Activated T-cell treated with anti-CD3 and anti-CD28 coated beads for 24 hours (primary cell): ENCODE data around the gene EXOSC1.
"Not testable (repeated sequence)": the region's sequence is repeated elsewhere in the genome, so short reads cannot be mapped to it uniquely, and the experiment has no call there.

ENCODE experiments used
- DNase-seq: peaks from one replicate; pipeline ENCODE4 v3.0.0-alpha.2; 2020; ENCODE audit warnings: low read depth

The EXOSC1 gene

DNA sequence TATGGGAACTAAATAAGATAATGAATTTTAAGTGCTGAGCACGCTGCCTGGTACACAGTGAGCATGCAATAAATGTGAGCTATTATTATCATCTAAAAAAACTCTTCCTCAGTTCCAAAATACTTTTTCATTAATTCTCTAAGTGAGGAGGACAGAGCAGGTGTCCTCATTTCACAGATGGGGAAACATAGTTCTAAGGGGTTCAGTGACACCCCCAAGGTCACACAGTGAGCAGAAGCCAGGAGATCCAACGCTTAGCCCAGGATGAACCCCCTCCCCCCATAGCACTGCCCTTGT, 37.9 kb downstream of the EXOSC1 start:
- DNase-seq: no peak

DNA sequence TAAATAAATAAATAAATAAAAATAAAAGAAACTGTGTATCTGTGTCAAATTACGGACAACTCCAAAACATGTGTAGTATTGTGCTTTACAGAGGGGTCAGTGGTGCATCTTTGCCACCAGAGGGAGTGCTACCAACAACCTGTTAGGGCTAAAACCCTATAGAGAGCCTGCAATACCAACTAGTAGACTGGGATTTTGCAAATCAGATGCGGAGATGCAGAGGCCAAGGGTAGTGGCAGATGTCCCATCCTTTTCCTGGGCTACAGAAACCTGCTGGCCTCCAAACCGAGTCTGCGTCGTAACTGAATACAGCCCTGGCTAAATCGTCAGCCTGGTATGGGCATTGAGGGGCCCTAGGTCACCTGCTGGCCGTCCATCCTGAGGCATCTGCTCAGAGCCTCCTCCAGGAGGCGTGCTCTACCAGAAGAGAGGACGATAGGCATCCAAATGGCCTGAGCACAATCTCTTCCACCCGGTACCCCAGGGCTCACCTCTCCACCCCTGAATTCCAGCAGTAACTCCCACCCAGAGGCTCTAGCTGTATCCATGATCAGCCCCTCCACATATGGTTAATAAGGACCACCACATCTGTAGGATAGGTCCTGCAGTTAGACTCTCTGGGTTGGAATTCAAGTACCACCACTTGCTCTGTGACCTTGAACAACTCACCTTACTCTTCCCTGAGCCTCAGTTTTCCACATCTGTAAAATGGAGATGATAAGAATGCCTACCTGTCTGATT, 38.4 kb downstream of the EXOSC1 start:
- no peak for DNase-seq

DNA sequence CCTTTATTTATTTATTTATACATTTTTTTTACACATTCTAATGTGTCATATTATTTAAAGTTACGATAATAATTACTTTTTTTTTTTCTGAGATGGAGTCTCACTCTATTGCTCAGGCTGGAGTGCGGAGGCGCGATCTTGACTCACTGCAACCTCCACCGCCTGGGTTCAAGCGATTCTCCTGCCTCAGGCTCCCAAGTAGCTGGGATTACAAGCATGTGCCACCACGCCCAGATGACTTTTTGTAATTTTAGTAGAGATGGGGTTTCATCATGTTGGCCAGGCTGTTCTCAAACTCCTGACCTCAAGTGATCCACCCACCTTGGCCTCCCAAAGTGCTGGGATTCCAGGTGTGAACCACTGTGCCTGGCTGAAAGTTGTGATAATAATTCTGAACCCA, 39.3 kb downstream of the EXOSC1 start:
- DNase-seq: not testable (repeated sequence)

DNA sequence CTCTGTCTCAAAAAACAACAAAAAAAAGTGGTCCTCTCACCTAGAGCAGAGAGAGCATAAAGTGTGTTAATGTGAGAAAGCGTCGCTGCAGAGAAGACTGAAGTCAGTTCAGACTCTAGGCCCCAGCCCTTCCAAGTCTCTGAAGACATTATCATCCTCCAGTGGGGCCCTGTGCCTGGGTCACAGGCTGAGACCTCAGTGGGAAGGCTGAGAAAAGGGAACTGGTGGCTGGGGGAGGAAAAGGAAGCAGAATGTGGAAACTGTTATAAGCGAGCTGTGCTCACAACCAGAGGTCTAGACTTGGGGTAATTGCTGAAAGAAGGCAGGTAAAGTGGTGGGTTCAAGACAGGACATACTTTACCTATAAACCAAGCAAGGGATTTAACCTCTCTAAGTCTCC, 39.7 kb downstream of the EXOSC1 start:
- DNase-seq: no peak

DNA sequence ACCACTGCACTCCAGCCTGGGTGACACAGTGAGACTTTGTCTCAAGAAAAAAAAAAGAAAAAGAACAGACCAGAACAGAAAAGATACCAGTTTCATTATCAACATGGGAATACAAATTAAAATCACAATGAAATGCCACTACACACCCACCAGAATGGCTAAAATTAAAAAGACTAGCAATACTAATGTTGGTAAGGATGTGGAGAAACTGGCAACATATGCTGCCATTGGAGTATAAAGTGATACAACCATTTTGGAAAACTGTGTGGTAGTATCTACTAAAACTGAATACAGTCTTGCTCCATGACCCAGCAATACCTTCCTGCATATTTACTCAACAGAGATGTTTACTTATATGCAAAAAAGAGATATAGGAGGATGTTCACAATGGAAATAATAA, 41.8 kb downstream of the EXOSC1 start:
- DNase-seq: no peak

DNA sequence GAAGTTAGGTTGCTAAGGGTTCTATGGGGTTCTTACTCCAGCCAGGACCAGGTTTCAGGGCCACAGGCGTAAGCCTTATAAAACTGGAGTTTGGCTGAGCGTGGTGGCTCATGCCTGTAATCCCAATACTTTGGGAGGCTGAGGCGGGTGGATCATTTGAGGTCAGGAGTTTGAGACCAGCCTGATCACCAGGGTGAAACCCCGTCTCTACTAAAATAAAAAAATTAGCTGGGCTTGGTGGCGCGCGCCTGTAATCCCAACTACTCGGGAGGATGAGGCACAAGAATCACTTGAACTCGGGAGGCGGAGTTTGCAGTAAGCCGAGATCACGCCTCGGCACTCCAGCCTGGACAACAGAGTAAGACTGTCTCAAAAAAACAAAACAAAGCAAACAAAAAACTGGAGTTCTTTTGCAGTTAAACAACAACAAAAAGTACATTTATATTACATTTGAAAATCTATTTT, 44.3 kb downstream of the EXOSC1 start:
- no peak for DNase-seq

DNA sequence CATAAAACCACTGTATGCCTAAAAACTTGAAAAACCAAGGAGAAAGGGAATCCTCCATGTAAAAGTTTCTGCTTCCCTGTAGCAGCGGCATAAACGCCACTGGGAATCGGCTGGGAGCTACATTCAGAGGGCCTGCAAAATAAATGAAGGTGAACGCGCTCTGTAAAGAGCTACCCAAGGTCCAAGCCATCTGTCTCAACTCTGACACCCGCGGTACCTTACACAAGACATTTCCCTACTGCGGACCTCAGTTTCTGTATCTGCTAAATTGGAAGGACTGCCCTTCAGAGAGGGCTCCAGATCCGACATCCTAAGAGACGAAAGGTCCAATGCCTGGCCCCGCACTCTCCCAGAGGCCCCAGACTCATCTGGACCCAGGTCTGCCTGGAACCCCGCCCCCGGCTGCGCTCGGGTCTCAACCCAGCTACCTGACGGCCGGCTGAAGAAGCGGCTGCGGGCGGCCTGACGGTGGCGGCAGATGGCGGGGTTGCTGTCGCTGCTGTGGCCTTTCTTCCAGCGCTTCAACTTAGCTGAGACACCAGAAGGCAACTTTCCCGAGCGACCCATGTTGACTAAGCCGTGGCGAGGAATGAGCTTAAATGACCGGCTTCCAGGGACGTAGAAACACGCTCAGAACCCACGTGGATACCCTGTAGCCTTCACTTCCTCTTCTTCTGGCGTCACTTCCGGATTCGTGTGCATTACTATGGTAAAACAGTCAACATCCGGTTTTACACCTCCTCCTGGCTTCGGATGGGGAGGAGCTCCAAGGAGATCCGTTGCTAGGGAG, 44.9 kb downstream of the EXOSC1 start, which contains the start of gene RRP12:
TSS of gene RRP12 (minus strand) at position 676 of the 790 bp plus-strand sequence. CDS start at position 567, 109 bp downstream.
- DNase-seq: peak; percentile 82

DNA sequence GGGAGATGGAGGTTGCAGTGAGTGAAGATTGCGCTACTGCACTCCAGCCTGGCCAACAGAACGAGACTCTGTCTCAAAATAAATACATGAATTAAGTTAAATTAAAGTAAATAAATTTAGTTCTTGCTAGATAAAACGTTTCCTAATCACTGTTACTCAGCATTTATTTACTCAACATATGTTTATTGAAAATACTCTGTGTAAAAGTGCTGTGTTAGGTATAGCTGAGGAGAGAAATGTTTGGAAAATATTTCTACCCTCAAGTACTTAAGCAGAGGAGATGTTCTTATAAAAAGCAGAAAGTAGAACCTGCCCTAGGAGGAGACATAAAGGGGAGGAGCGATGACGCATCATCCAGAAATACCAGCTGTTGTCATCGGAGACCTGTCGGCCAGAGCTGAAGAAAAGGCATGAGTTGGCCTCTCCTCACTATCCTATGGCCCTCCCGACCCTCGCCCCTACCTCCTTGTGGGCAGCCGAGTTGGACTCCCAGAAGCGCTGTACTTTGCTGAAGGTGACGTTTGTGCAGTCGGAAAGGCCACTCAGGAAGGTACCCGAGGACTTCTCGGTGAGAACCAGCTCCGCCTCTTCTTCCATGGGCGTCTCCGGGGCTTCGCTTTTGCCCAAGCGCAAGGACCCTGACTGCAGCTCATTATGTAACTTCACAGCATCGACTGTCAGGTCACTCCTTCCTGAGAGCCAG, 45.8 kb downstream of the EXOSC1 start:
- no peak for DNase-seq

DNA sequence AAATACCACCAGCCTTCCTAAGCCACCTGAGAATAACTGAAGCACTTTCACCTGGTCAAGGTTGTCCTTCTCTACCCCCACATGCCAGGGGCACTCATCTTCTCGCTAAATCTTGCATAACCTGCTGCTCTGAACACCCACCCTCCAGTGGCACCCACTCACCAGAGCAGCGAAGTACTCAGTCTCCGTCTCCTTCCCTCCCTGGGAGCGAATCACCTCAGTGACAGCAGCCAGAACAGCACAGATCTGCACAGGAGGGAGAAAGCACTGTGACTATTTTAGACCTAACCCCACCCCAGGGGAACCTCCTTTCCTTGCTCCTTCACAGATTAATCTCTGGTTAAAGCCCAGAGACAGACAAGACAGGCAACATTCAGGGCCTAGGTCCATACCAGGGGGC, 49.8 kb downstream of the EXOSC1 start:
- DNase-seq: no peak

DNA sequence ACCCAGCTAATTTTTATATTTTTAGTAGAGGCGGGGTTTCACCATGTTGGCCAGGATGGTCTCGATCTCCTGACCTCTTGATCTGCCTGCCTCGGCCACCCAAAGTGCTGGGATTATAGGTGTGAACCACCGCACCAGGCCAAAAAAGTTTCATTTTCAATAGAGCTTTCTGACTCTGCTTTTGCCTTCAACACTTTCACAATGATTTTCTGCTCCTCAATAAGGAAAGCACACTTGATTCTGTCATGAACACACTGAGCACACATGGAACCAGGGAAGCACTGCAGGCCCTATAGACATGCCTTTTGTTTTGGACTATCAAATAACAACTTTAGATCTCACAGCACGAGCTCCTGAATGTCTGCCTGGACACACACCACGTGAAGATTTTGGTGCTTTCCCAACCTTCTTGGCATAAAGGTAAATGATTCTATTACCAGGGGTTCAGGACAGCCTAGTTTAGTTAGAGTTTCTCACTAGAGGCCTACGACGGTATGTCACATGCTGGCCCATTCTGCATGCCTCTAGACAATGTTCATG, 52.7 kb downstream of the EXOSC1 start:
- DNase-seq: no peak

DNA sequence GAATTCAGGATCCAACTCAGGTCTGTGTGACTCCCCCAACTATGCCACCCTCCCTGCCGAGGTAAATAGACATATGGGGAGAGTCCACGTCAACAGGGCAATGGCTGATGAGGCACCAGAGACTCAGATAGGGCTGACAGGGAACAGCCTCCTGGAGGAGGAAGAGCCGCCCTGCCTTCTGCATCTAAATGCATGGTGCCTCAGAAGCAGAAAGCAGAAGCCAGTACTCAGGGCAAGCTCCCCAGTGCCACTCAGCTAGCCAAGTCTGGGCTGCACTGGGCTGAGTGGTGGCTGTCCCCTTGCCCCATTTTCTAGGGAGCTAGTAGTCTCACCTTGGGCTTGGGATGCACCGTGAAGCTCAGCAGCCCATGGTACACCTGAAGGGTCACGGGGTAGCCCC, 55.7 kb downstream of the EXOSC1 start:
- DNase-seq: no peak

DNA sequence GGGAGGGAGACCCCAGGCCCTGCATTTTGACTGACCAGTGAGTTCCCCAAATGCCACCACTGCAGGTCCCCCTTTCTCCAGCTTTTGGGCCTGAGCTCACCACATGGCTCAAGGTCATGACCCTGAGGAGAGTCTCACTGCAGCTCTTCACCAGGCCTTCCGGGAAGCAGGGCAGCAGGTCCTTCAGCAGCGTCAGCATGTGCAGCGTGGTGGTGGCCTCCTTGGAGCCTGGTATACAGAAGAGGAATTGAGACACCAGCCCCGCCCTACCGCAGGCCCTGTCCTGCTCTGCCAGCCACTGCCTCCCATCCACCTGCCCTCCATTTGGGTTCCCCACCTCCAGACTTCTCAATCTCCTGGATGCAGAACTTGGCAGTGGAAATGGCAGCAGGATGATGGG, 57.7 kb downstream of the EXOSC1 start:
- DNase-seq: no peak
